Lung (tissue), 16 donors: ENCODE results near the gene ATG7. TPM values are rescaled to one million over a fixed set of nuclear protein-coding genes. Genes with fewer than 3 reads are reported as not detected.

Experiments
- ATAC-seq: fragments of 200-7000 bp; cut with Tn5 transposase; one replicate; pipeline ENCODE4 v1.9.1; 2020; ENCODE audit warnings: moderate number of reproducible peaks; ENCODE audit not compliant: insufficient read depth, low FRiP score
- DNase-seq, 3 donors: peaks; one replicate each; pipeline ENCODE4 v3.0.0-alpha.2; 2013 to 2017
- H3K27ac ChIP-seq, 2 donors: one replicate each; pipeline ENCODE4 v1.5.1; 2013; ENCODE audit warnings: mild to moderate bottlenecking in 2 of 2, moderate library complexity in 2 of 2, control low read depth in 1 of 2, inconsistent platforms in 1 of 2, low read depth in 1 of 2, low read length in 1 of 2
- H3K27me3 ChIP-seq, 3 donors: one replicate each; pipeline ENCODE4 v1.5.1; 2013; ENCODE audit warnings: low read length in 2 of 3; ENCODE audit not compliant: control insufficient read depth in 3 of 3, insufficient read depth in 3 of 3
- H3K36me3 ChIP-seq, 4 donors: one replicate each; pipeline ENCODE4 v1.5.1; 2013; ENCODE audit warnings: low read length in 4 of 4, mild to moderate bottlenecking in 1 of 4, moderate library complexity in 1 of 4; ENCODE audit not compliant: control insufficient read depth in 4 of 4, insufficient read depth in 4 of 4
- H3K4me1 ChIP-seq, 5 donors: one replicate each; pipeline ENCODE4 v1.5.1; 2013; ENCODE audit warnings: low read length in 5 of 5, mild to moderate bottlenecking in 2 of 5, moderate library complexity in 1 of 5; ENCODE audit not compliant: control insufficient read depth in 5 of 5, insufficient read depth in 5 of 5
- H3K4me3 ChIP-seq: one replicate; pipeline ENCODE4 v1.5.1; 2013; ENCODE audit warnings: mild to moderate bottlenecking, control low read depth, moderate library complexity
- H3K9ac ChIP-seq, 2 donors: one replicate each; pipeline ENCODE4 v1.5.1; 2013; ENCODE audit warnings: low read length in 2 of 2, control low read depth in 1 of 2; ENCODE audit not compliant: insufficient read depth in 1 of 2
- H3K9me3 ChIP-seq, 4 donors: one replicate each; pipeline ENCODE4 v1.5.1; 2013; ENCODE audit warnings: low read length in 3 of 4, mild to moderate bottlenecking in 1 of 4, moderate library complexity in 1 of 4; ENCODE audit not compliant: control insufficient read depth in 4 of 4, insufficient read depth in 3 of 4
- CTCF ChIP-seq: IDR thresholded peaks from 2 replicates; pipeline ENCODE4 v1.5.1; 2012; ENCODE audit warnings: mild to moderate bottlenecking; ENCODE audit errors: control extremely low read depth, extremely low read depth
- WGBS, 2 donors: extraction: QIAGEN DNeasy Blood & Tissue Kit; methylation state at CpG; one replicate each; pipeline ENCODE4 v1.1.7; 2013; 5-methylcytosine and 5-hydroxymethylcytosine counted together
- long read RNA-seq, 5 donors: transcript quantifications; one replicate each; lab custom pipeline, GENCODE V29; 2026
- polyA plus RNA-seq, 2 donors: library from polyadenylated mRNA; stranded (reverse); fragments of 200-250 nt; gene quantifications; one replicate each; pipeline ENCODE4 v1.2.1, GENCODE V29; 2013
- total RNA-seq, 2 donors: library from RNA; depleted of rRNA in 1 of 2; stranded (reverse); fragments of >200 nt in 1 of 2; gene quantifications; one replicate each; pipeline ENCODE4 v1.2.1, GENCODE V29; 2014 to 2021
- donor health status: control.
- donor health status: control.
- donor health status: Bipolar disorder and iron deficiency.
- donor health status: healthy.
- donor health status: DM: yes; HTN: yes; CAD: no.

ATG7 gene
- total RNA-seq (10 to 100 TPM; 62.3 to 72.0 TPM), polyA plus RNA-seq (10 to 100 TPM; 11.2 to 44.2 TPM)
- long read RNA-seq, donor 1, full-length matches to known transcripts: 4 of 4 reads
- long read RNA-seq, donor 1, partial matches to known transcripts: 0 of 4 reads
- long read RNA-seq, donor 1, other reads (novel, unspliced or antisense): 0 of 4 reads
- long read RNA-seq, donor 2, full-length matches to known transcripts: 2 of 2 reads
- long read RNA-seq, donor 2, partial matches to known transcripts: 0 of 2 reads
- long read RNA-seq, donor 2, other reads (novel, unspliced or antisense): 0 of 2 reads
- long read RNA-seq, donor 3, full-length matches to known transcripts: 1 of 53 reads
- long read RNA-seq, donor 3, partial matches to known transcripts: 47 of 53 reads
- long read RNA-seq, donor 3, other reads (novel, unspliced or antisense): 5 of 53 reads
- long read RNA-seq, donor 4, full-length matches to known transcripts: 1 of 8 reads
- long read RNA-seq, donor 4, partial matches to known transcripts: 7 of 8 reads
- long read RNA-seq, donor 4, other reads (novel, unspliced or antisense): 0 of 8 reads
- long read RNA-seq, donor 5, full-length matches to known transcripts: 4 of 4 reads
- long read RNA-seq, donor 5, partial matches to known transcripts: 0 of 4 reads
- long read RNA-seq, donor 5, other reads (novel, unspliced or antisense): 0 of 4 reads

- peak within 1 kb of the TSS; percentile 73 to 97 for H3K27ac ChIP-seq
- peaks cover 0 to 3% (median under 1%) of the 10 kb centered on the region in 4 donors for H3K36me3 ChIP-seq
- H3K9me3 ChIP-seq: no peaks in the 10 kb centered on the region
- DNase-seq: peak; percentile 97 to 99 (median 98)
- TF ChIP-seq CTCF: no peak
- ATAC-seq: peak; percentile 94
- H3K9ac ChIP-seq: peak within 1 kb of the TSS; percentile 69 to 88
- H3K4me1 ChIP-seq: peaks cover 0 to 10% (median 0%) of the 10 kb centered on the region in 5 donors
- WGBS, 2 donors: 2% methylated on average over 51 of the region's 51 CpGs
- peak within 1 kb of the TSS; percentile 82 for H3K4me3 ChIP-seq
- H3K27me3 ChIP-seq: peaks cover 0 to 3% (median 0%) of the 10 kb centered on the region in 3 donors
Observed at GRCh38 chr3:11271986-11272904, at the start of gene ATG7. Gene ATG7, plus strand, starts transcription at chr3:11272397. Its CDS starts 26,299 bp downstream, at chr3:11298696.

GRCh38 chr3:11224010-11224409, 48.2 kb upstream of the ATG7 start:
- peak overlapping the region in 1 of 2 donors; percentile 51 for H3K27ac ChIP-seq
- DNase-seq: no peak
- no peak for TF ChIP-seq CTCF
- no peak overlapping the region for H3K4me3 ChIP-seq
- peaks cover 0 to 3% (median 0%) of the 10 kb centered on the region in 4 donors for H3K36me3 ChIP-seq
- 81 to 87% methylated on average over 3 of the region's 3 CpGs for WGBS, 2 donors
- no peaks in the 10 kb centered on the region for H3K9me3 ChIP-seq
- ATAC-seq: no peak
- peaks cover 0 to 7% (median 0%) of the 10 kb centered on the region in 5 donors for H3K4me1 ChIP-seq
- H3K9ac ChIP-seq: no peak overlapping the region
- peaks cover 0 to 8% (median 0%) of the 10 kb centered on the region in 3 donors for H3K27me3 ChIP-seq

- DNase-seq (no peak), ATAC-seq (no peak)
- peaks cover 0 to 8% (median 0%) of the 10 kb centered on the region in 3 donors for H3K27me3 ChIP-seq
- no peak overlapping the region for H3K9ac ChIP-seq
- H3K36me3 ChIP-seq: peaks cover 0 to 3% (median 0%) of the 10 kb centered on the region in 4 donors
- H3K9me3 ChIP-seq: no peaks in the 10 kb centered on the region
- TF ChIP-seq CTCF: no peak
- peak overlapping the region; percentile 4 for H3K4me3 ChIP-seq
- 66 to 86% methylated on average over 3 of the region's 3 CpGs for WGBS, 2 donors
- peaks cover 0 to 7% (median 0%) of the 10 kb centered on the region in 5 donors for H3K4me1 ChIP-seq
- H3K27ac ChIP-seq: peak overlapping the region in 1 of 2 donors; percentile 91
Observed at GRCh38 chr3:11224870-11225229, 47.3 kb upstream of the ATG7 start.
